Keratinocyte (primary cell): ENCODE results near the gene LDLRAD4. TPM values are rescaled to one million over a fixed set of nuclear protein-coding genes. Genes with fewer than 3 reads are reported as not detected.

Experiments
- DNase-seq: peaks from one replicate; pipeline ENCODE4 v3.0.0-alpha.2; 2011; ENCODE audit warnings: low read depth, missing footprints, low spot score
- FAIRE-seq: peaks from 2 replicates; lab custom pipeline; 2011; peaks lifted over from hg19 to GRCh38; lab: Jason Lieb, UNC
- H2AFZ ChIP-seq: 2 replicates; pipeline ENCODE4 v1.6.0; 2012; ENCODE audit warnings: low read length, control low read depth, inconsistent platforms; ENCODE audit not compliant: control insufficient read depth
- H3K27ac ChIP-seq: 2 replicates; pipeline ENCODE4 v1.5.1; 2011; ENCODE audit warnings: low read length; ENCODE audit not compliant: control insufficient read depth, insufficient read depth
- H3K27me3 ChIP-seq: 3 replicates; pipeline ENCODE4 v1.6.0; 2011; ENCODE audit warnings: low read length; ENCODE audit not compliant: control insufficient read depth, insufficient read depth; ENCODE audit errors: extremely low read depth
- H3K36me3 ChIP-seq, 2 experiments: 2 replicates in 1 of 2; 3 replicates in 1 of 2; pipeline ENCODE4 v1.5.1; 2011; ENCODE audit warnings: low read length in 2 of 2, mild to moderate bottlenecking in 1 of 2; ENCODE audit not compliant: control insufficient read depth in 2 of 2, insufficient read depth in 2 of 2; ENCODE audit errors: extremely low read depth in 1 of 2
- H3K4me1 ChIP-seq: 3 replicates; pipeline ENCODE4 v1.5.1; 2011; ENCODE audit warnings: low read length; ENCODE audit not compliant: control insufficient read depth, insufficient read depth; ENCODE audit errors: extremely low read depth
- H3K4me2 ChIP-seq: 3 replicates; pipeline ENCODE4 v1.6.0; 2011; ENCODE audit warnings: low read depth, low read length; ENCODE audit not compliant: control insufficient read depth, insufficient read depth; ENCODE audit errors: extremely low read depth
- H3K4me3 ChIP-seq, 3 experiments: fragments of 200-600 bp in 1 of 3; sonication (generic) in 1 of 3; 2 replicates in 2 of 3; 3 replicates in 1 of 3; pipeline ENCODE4 v1.5.1; 2011 to 2016; ENCODE audit warnings: low read length in 3 of 3, mild to moderate bottlenecking in 3 of 3, control low read depth in 2 of 3, inconsistent platforms in 1 of 3, low read depth in 1 of 3, mixed read lengths in 1 of 3, mixed run types in 1 of 3, moderate library complexity in 1 of 3; ENCODE audit not compliant: control insufficient read depth in 2 of 3, insufficient read depth in 2 of 3; ENCODE audit errors: extremely low read depth in 1 of 3
- H3K79me2 ChIP-seq: 2 replicates; pipeline ENCODE4 v1.6.0; 2012; ENCODE audit warnings: low read length; ENCODE audit not compliant: control insufficient read depth, insufficient read depth
- H3K9ac ChIP-seq: 3 replicates; pipeline ENCODE4 v1.6.0; 2011; ENCODE audit warnings: low read length; ENCODE audit not compliant: control insufficient read depth, insufficient read depth; ENCODE audit errors: extremely low read depth
- H3K9me1 ChIP-seq: 3 replicates; pipeline ENCODE4 v1.6.0; 2011; ENCODE audit warnings: low read length; ENCODE audit not compliant: control insufficient read depth, insufficient read depth; ENCODE audit errors: extremely low read depth
- H3K9me3 ChIP-seq: 2 replicates; pipeline ENCODE4 v1.5.1; 2012; ENCODE audit warnings: low read depth, low read length; ENCODE audit not compliant: control insufficient read depth
- H4K20me1 ChIP-seq: 3 replicates; pipeline ENCODE4 v1.6.0; 2011; ENCODE audit warnings: low read length; ENCODE audit not compliant: control insufficient read depth, insufficient read depth; ENCODE audit errors: extremely low read depth
- CTCF ChIP-seq, 3 experiments: IDR thresholded peaks in 1 of 3; conservative IDR thresholded peaks in 1 of 3; optimal IDR thresholded peaks in 1 of 3; 2 replicates in 2 of 3; 3 replicates in 1 of 3; pipeline versions ENCODE3 to v1.5.1; 2011; ENCODE audit warnings: low read length in 3 of 3, mild to moderate bottlenecking in 3 of 3, moderate library complexity in 2 of 3, control low read depth in 1 of 3, inconsistent platforms in 1 of 3; ENCODE audit not compliant: insufficient read depth in 2 of 3; ENCODE audit errors: extremely low read depth in 1 of 3
- EZH2 ChIP-seq: IDR thresholded peaks from one replicate; pipeline ENCODE4 v1.6.1; 2012; ENCODE audit warnings: inconsistent platforms, mild to moderate bottlenecking, low read length, moderate library complexity
- dilution Hi-C: fragments of 300-500 bp; cut with MboI; formaldehyde crosslinking; loops from one replicate; pipeline ENCODE4 v1.7.0; 2020; ENCODE audit warnings: low sequenced_read_pairs; ENCODE audit not compliant: extremely low pct_ligation_motif_present
- polyA plus RNA-seq, 5 experiments: library from polyadenylated mRNA; depleted of rRNA in 3 of 5; stranded (reverse) in 3 of 5; stranded (forward) in 1 of 5; unstranded in 1 of 5; fragments of >200 nt; gene quantifications; 1 replicate in 1 of 5; 2 replicates in 3 of 5; 3 replicates in 1 of 5; pipeline versions ENCODE4 v1.2.1 to v1.2.3, GENCODE V29; 2011 to 2012; ENCODE audit warnings: missing spikeins in 2 of 5, low read depth in 1 of 5, low replicate concordance in 1 of 5

The LDLRAD4 gene
- polyA plus RNA-seq, 1 donor (not counting 4 experiments of a cell fraction or from before 2014, with no cell fraction given): not detected

- no peaks in the 10 kb centered on the region for H3K79me2 ChIP-seq
- H3K36me3 ChIP-seq: no peaks in the 10 kb centered on the region
- dilution Hi-C loops: no loop called here
- H3K4me1 ChIP-seq: no peaks in the 10 kb centered on the region
- H3K4me3 ChIP-seq: no peak overlapping the region
- H4K20me1 ChIP-seq: no peaks in the 10 kb centered on the region
- TF ChIP-seq EZH2: no peak
- no peak for TF ChIP-seq CTCF (optimal IDR thresholded peaks at IDR 0.05 in 1 of 3, IDR thresholded peaks at IDR 0.05 in 1 of 3, conservative IDR thresholded peaks at IDR 0.05 in 1 of 3; ENCODE audit: extremely low read depth in 1 of 3, insufficient read depth in 2 of 3, low read length in 3 of 3)
- DNase-seq (no peak), FAIRE-seq (no peak)
- no peak overlapping the region for H3K27ac ChIP-seq
- H3K4me2 ChIP-seq: no peak overlapping the region
- no peaks in the 10 kb centered on the region for H3K27me3 ChIP-seq
- no peak overlapping the region for H3K9ac ChIP-seq
- H3K9me3 ChIP-seq: no peaks in the 10 kb centered on the region
- no peaks in the 10 kb centered on the region for H3K9me1 ChIP-seq
- no peak overlapping the region for H2AFZ ChIP-seq
These were observed 356.2 kb downstream of the LDLRAD4 start for GRCh38 chr18:13574761-13575160.

GRCh38 chr18:13576598-13576997 lies 358.0 kb downstream of the LDLRAD4 start:
- H3K27me3 ChIP-seq: no peaks in the 10 kb centered on the region
- no peak for DNase-seq
- H3K9me1 ChIP-seq: no peaks in the 10 kb centered on the region

More at GRCh38 chr18:13576598-13576997, 358.0 kb downstream of the LDLRAD4 start:
- Histone ChIP-seq H3K4me1 (no peaks in the 10 kb centered on the region), H3K9ac (no peak overlapping the region), H3K36me3 (no peaks in the 10 kb centered on the region), H3K9me3 (no peaks in the 10 kb centered on the region), H3K79me2 (no peaks in the 10 kb centered on the region), H4K20me1 (no peaks in the 10 kb centered on the region), H3K27ac (no peak overlapping the region), H3K4me3 (no peak overlapping the region), H3K4me2 (no peak overlapping the region), H2AFZ (no peak overlapping the region)
- FAIRE-seq: no peak
- dilution Hi-C loops: no loop called here
- no peak for TF ChIP-seq EZH2
- no peak for TF ChIP-seq CTCF (optimal IDR thresholded peaks at IDR 0.05 in 1 of 3, IDR thresholded peaks at IDR 0.05 in 1 of 3, conservative IDR thresholded peaks at IDR 0.05 in 1 of 3; ENCODE audit: extremely low read depth in 1 of 3, insufficient read depth in 2 of 3, low read length in 3 of 3)
